ENCODE results near the gene RAB27A. TPM values are rescaled to one million over a fixed set of nuclear protein-coding genes. Genes with fewer than 3 reads are reported as not detected.

RAB27A gene
- total RNA-seq, 1 experiment from 2014 or later: 8.0 TPM

GRCh38 chr15:55268176-55268695 lies 21.4 kb downstream of the RAB27A start:
- DNase-seq (ENCODE audit: low read depth, low spot score) (no peak), ATAC-seq (no peak)
- no peaks in the 10 kb centered on the region for H3K36me3 ChIP-seq (ENCODE audit: control insufficient read depth, insufficient read depth, low read length)
- H3K27me3 ChIP-seq (ENCODE audit: control insufficient read depth, insufficient read depth, low read length): no peaks in the 10 kb centered on the region
- no peak overlapping the region for H3K4me3 ChIP-seq (ENCODE audit: low read depth in 2 of 2, low read length in 2 of 2)
- intact Hi-C loops (cut with micrococcal nuclease; ENCODE audit: unreplicated experiment): no loop called here
- no peaks in the 10 kb centered on the region for H3K4me1 ChIP-seq (ENCODE audit: control insufficient read depth, insufficient read depth, low read length)
- BruUV-seq (replicated peaks): no TSS peak
- POLR2A ChIA-PET: no interaction called here
- CTCF ChIA-PET: no interaction called here
- in situ Hi-C loops (cut with HindIII; ENCODE audit: low pct_unique_long_range_greater_than_20kb, low sequenced_read_pairs): no loop called here
- H3K9me3 ChIP-seq (ENCODE audit: control insufficient read depth, insufficient read depth, low read depth, low read length): no peaks in the 10 kb centered on the region
- H3K27ac ChIP-seq (ENCODE audit: low read length): no peak overlapping the region
- TF ChIP-seq SIN3A (IDR thresholded peaks at IDR 0.05; ENCODE audit: borderline replicate concordance, insufficient read depth, low read depth, low read length) (no peak), TCF7L2 (IDR thresholded peaks at IDR 0.05; ENCODE audit: low read depth, low read length) (no peak), POLR2AphosphoS5 (IDR thresholded peaks at IDR 0.05; ENCODE audit: low read depth, low read length) (no peak)
- TF ChIP-seq, protein P1, sequence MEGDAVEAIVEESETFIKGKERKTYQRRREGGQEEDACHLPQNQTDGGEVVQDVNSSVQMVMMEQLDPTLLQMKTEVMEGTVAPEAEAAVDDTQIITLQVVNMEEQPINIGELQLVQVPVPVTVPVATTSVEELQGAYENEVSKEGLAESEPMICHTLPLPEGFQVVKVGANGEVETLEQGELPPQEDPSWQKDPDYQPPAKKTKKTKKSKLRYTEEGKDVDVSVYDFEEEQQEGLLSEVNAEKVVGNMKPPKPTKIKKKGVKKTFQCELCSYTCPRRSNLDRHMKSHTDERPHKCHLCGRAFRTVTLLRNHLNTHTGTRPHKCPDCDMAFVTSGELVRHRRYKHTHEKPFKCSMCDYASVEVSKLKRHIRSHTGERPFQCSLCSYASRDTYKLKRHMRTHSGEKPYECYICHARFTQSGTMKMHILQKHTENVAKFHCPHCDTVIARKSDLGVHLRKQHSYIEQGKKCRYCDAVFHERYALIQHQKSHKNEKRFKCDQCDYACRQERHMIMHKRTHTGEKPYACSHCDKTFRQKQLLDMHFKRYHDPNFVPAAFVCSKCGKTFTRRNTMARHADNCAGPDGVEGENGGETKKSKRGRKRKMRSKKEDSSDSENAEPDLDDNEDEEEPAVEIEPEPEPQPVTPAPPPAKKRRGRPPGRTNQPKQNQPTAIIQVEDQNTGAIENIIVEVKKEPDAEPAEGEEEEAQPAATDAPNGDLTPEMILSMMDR (IDR thresholded peaks at IDR 0.05): no peak
- TF ChIP-seq, protein P2, sequence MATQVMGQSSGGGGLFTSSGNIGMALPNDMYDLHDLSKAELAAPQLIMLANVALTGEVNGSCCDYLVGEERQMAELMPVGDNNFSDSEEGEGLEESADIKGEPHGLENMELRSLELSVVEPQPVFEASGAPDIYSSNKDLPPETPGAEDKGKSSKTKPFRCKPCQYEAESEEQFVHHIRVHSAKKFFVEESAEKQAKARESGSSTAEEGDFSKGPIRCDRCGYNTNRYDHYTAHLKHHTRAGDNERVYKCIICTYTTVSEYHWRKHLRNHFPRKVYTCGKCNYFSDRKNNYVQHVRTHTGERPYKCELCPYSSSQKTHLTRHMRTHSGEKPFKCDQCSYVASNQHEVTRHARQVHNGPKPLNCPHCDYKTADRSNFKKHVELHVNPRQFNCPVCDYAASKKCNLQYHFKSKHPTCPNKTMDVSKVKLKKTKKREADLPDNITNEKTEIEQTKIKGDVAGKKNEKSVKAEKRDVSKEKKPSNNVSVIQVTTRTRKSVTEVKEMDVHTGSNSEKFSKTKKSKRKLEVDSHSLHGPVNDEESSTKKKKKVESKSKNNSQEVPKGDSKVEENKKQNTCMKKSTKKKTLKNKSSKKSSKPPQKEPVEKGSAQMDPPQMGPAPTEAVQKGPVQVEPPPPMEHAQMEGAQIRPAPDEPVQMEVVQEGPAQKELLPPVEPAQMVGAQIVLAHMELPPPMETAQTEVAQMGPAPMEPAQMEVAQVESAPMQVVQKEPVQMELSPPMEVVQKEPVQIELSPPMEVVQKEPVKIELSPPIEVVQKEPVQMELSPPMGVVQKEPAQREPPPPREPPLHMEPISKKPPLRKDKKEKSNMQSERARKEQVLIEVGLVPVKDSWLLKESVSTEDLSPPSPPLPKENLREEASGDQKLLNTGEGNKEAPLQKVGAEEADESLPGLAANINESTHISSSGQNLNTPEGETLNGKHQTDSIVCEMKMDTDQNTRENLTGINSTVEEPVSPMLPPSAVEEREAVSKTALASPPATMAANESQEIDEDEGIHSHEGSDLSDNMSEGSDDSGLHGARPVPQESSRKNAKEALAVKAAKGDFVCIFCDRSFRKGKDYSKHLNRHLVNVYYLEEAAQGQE (IDR thresholded peaks at IDR 0.05; ENCODE audit: insufficient read depth in 1 of 2, low read depth in 2 of 2, low read length in 1 of 2): no peak

- CTCF ChIA-PET: no interaction called here
- DNase-seq (ENCODE audit: low read depth, low spot score) (no peak), ATAC-seq (no peak)
- POLR2A ChIA-PET: no interaction called here
- Histone ChIP-seq H3K36me3 (ENCODE audit: control insufficient read depth, insufficient read depth, low read length) (no peaks in the 10 kb centered on the region), H3K9me3 (ENCODE audit: control insufficient read depth, insufficient read depth, low read depth, low read length) (no peaks in the 10 kb centered on the region), H3K4me3 (ENCODE audit: low read depth in 2 of 2, low read length in 2 of 2) (no peak overlapping the region), H3K27me3 (ENCODE audit: control insufficient read depth, insufficient read depth, low read length) (no peaks in the 10 kb centered on the region), H3K4me1 (ENCODE audit: control insufficient read depth, insufficient read depth, low read length) (no peaks in the 10 kb centered on the region), H3K27ac (ENCODE audit: low read length) (no peak overlapping the region)
- BruUV-seq (replicated peaks): no TSS peak
- TF ChIP-seq, protein P2 (IDR thresholded peaks at IDR 0.05; ENCODE audit: insufficient read depth in 1 of 2, low read depth in 2 of 2, low read length in 1 of 2): no peak
- TF ChIP-seq TCF7L2 (IDR thresholded peaks at IDR 0.05; ENCODE audit: low read depth, low read length) (no peak), SIN3A (IDR thresholded peaks at IDR 0.05; ENCODE audit: borderline replicate concordance, insufficient read depth, low read depth, low read length) (no peak), POLR2AphosphoS5 (IDR thresholded peaks at IDR 0.05; ENCODE audit: low read depth, low read length) (no peak)
- TF ChIP-seq, protein P1 (IDR thresholded peaks at IDR 0.05): no peak
- intact Hi-C loops (cut with micrococcal nuclease; ENCODE audit: unreplicated experiment): no loop called here
- in situ Hi-C loops (cut with HindIII; ENCODE audit: low pct_unique_long_range_greater_than_20kb, low sequenced_read_pairs): no loop called here
These were observed 22.0 kb downstream of the RAB27A start for GRCh38 chr15:55267401-55268175.
